HG03159 (cell line): Measurements from ENCODE around the gene UBE2L6.

Experiments
- ATAC-seq: cut with Tn5 transposase; IDR thresholded peaks from one replicate; pipeline ENCODE4 v1.9.1; 2021; ENCODE audit warnings: mild to moderate bottlenecking, moderate library complexity; ENCODE audit not compliant: unreplicated experiment

The UBE2L6 gene

DNA sequence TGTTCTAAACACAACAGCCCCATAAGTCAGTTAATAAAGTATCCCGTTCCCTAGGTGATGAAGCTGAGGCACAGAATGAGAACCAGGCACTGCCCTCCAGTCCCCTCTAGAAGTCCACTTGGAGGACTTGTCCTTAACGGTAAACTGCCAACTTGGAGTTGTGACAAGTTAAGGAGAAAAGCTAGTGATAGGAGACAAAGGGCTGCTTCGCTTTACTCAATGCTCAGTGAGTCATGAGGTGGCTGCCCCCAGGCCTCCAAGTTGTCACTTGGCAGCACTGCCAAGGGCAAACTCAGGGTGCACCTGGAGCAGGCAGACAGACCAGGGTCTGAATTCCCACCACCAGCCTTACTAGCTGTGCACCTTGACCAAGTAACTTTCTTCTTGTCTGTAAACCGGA is 65.5 kb downstream of the UBE2L6 start:
- no peak for ATAC-seq
